ENCODE results near the gene ABCD4.
A peak's percentile ranks its signal among the peaks of the same experiment; 100 is the strongest.
"Not testable (repeated sequence)": the region's sequence is repeated elsewhere in the genome, so short reads cannot be mapped to it uniquely, and the experiment has no call there.

Gene ABCD4

GRCh38 chr14:74302634-74303569 lies at the start of gene ABCD4:
ABCD4 (minus strand) TSS chr14:74302934; CDS start chr14:74302912, 22 bp downstream.
- peak; percentile 92 to 93 for DNase-seq
- no peak for TF ChIP-seq GATA1 (IDR thresholded peaks at IDR 0.05; ENCODE audit: low read depth, low read length)
- peak; percentile 67 for TF ChIP-seq POLR2A (IDR thresholded peaks at IDR 0.05; ENCODE audit: low read length)

- no peak for TF ChIP-seq GATA1 (IDR thresholded peaks at IDR 0.05; ENCODE audit: low read depth, low read length)
- TF ChIP-seq POLR2A (IDR thresholded peaks at IDR 0.05; ENCODE audit: low read length) = no peak
- no peak for DNase-seq
Measured at GRCh38 chr14:74350928-74351323, 48.2 kb upstream of the ABCD4 start.

GRCh38 chr14:74350211-74350927 lies 47.6 kb upstream of the ABCD4 start:
- no peak for TF ChIP-seq GATA1 (IDR thresholded peaks at IDR 0.05; ENCODE audit: low read depth, low read length)
- no peak for TF ChIP-seq POLR2A (IDR thresholded peaks at IDR 0.05; ENCODE audit: low read length)
- DNase-seq = no peak

GRCh38 chr14:74349757-74350156 lies 47.0 kb upstream of the ABCD4 start:
- no peak for DNase-seq
- TF ChIP-seq GATA1 (IDR thresholded peaks at IDR 0.05; ENCODE audit: low read depth, low read length) (no peak), POLR2A (IDR thresholded peaks at IDR 0.05; ENCODE audit: low read length) (no peak)

- no peak for DNase-seq
- TF ChIP-seq GATA1 (IDR thresholded peaks at IDR 0.05; ENCODE audit: low read depth, low read length) (no peak), POLR2A (IDR thresholded peaks at IDR 0.05; ENCODE audit: low read length) (no peak)
Measured at GRCh38 chr14:74348735-74349463, 46.2 kb upstream of the ABCD4 start.

GRCh38 chr14:74348241-74348734 lies 45.6 kb upstream of the ABCD4 start, which contains the start of gene VRTN:
VRTN (plus strand) TSS chr14:74348471; CDS start chr14:74356784, 8,313 bp downstream.
- DNase-seq = no peak
- no peak for TF ChIP-seq POLR2A (IDR thresholded peaks at IDR 0.05; ENCODE audit: low read length)
- TF ChIP-seq GATA1 (IDR thresholded peaks at IDR 0.05; ENCODE audit: low read depth, low read length) = no peak

GRCh38 chr14:74347795-74348100 lies 45.0 kb upstream of the ABCD4 start:
- TF ChIP-seq POLR2A (IDR thresholded peaks at IDR 0.05; ENCODE audit: low read length) (no peak), GATA1 (IDR thresholded peaks at IDR 0.05; ENCODE audit: low read depth, low read length) (no peak)
- DNase-seq = no peak

GRCh38 chr14:74347097-74347794 lies 44.5 kb upstream of the ABCD4 start:
- DNase-seq = no peak
- no peak for TF ChIP-seq POLR2A (IDR thresholded peaks at IDR 0.05; ENCODE audit: low read length)
- TF ChIP-seq GATA1 (IDR thresholded peaks at IDR 0.05; ENCODE audit: low read depth, low read length) = no peak

DNA sequence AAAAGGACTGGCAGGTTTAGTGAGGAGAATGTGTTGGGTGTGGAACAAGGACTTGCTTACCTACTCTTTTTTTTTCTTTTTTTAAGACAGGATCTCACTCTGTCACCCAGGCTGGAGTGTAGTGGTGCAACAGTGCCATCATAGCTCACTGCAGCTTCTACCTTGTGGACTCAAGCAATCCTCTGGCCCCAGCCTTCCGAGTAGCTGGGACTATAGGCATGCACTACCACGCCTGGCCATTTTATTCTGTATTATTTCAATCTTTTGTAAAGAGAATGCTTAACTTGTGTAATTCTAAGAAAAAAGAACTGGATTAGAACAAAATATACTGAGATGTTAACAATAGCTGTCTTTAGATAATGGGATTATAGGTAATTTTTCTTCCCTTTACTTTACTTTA lies 43.6 kb upstream of the ABCD4 start:
- TF ChIP-seq POLR2A (IDR thresholded peaks at IDR 0.05; ENCODE audit: low read length) (no peak), GATA1 (IDR thresholded peaks at IDR 0.05; ENCODE audit: low read depth, low read length) (no peak)
- no peak for DNase-seq

- TF ChIP-seq POLR2A (IDR thresholded peaks at IDR 0.05; ENCODE audit: low read length) = no peak
- no peak for TF ChIP-seq GATA1 (IDR thresholded peaks at IDR 0.05; ENCODE audit: low read depth, low read length)
- no peak for DNase-seq
Measured at GRCh38 chr14:74333909-74334308, 31.2 kb upstream of the ABCD4 start.

- not testable (repeated sequence) for DNase-seq
Measured at GRCh38 chr14:74329950-74330552, 27.3 kb upstream of the ABCD4 start.

- no peak for DNase-seq
- no peak for TF ChIP-seq GATA1 (IDR thresholded peaks at IDR 0.05; ENCODE audit: low read depth, low read length)
- TF ChIP-seq POLR2A (IDR thresholded peaks at IDR 0.05; ENCODE audit: low read length) = no peak
Measured at GRCh38 chr14:74326369-74327152, 23.8 kb upstream of the ABCD4 start.

Data from erythroblast (primary cell).